ENCODE results near the gene ZNF281.
"Not testable (repeated sequence)": the region's sequence is repeated elsewhere in the genome, so short reads cannot be mapped to it uniquely, and the experiment has no call there.

The ZNF281 gene

DNA sequence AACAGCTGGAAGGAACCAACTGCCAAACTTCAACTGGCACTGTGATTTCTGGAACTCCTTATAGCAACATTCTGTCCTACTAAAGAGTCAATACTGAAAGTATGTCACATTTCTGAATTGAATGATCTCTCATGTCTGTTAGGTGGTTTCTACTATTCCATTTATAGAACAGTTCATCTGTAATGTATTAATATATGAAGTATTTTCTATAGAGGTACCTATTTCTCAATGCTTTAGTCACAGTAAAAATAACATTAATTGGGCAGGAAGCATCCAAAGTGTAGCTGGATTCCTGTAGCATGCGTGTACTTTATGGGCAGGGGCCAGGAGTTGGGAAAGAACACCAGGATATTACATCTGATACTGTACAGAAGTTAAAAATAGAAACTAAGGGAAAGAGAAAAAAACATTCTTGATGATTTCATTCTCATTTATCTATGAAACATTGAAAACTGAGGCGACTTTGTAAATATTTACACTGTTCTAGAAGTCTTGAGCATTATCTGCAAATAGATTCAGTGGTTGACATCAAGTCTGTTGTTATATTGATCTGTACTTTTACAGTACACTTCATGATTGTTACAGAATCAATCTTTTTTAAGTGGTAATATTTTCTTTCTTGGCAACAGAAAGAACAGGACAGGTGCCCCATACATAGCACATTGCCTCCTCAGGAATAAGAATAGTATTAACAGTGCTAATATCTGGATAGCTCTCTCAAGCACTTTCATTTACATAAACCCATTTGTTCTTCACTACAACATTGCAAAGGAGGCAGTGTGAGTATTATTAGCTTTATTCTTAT, 6.2 kb upstream of the ZNF281 start:
- peak; percentile 70 for DNase-seq (ENCODE audit: low read depth)
- no peak for TF ChIP-seq CTCF (IDR thresholded peaks at IDR 0.05; ENCODE audit: insufficient read depth, low read depth, low read length, missing control alignments)
- peak overlapping the region; percentile 38 for H3K4me3 ChIP-seq (ENCODE audit: low read depth, low read length)

DNA sequence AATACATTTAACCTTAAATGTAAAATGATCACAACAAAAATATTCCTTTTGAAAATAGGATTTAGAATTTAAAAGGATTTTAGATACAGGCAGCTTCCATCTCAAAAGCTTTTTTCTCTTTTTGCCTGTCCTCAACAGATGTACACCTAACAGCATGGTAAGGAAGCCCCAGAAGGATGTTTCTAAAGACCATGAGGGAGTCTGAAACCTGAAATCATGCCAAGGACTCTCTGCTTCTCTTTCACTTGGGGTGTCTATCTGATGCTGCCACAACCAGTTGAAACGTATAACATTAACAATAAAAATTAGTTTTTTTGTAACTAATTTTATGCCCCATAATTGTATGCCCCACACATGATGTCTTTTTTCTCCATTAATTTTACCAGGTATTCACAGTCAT, 5.4 kb upstream of the ZNF281 start:
- peak; percentile 65 for DNase-seq (ENCODE audit: low read depth)
- no peak for TF ChIP-seq CTCF (IDR thresholded peaks at IDR 0.05; ENCODE audit: insufficient read depth, low read depth, low read length, missing control alignments)
- H3K4me3 ChIP-seq (ENCODE audit: low read depth, low read length): peak overlapping the region; percentile 38

DNA sequence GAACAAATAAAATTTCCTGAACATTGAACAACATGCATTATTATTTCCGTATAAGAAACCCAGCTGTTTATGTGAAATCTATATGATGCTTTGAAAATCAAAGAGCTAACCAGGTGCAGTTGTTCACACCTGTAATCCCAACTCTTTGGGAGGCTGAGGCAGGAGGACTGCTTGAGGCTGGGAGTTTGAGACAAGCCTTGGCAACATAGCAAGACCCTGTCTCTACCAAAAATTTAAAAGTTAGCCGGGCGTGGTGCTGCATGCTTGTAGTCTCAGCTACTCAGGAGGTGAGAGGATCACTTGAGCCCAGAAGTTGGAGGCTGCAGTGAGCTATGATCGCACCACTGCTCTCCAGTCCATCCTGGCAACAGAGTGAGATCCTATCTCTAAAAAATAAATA, 4.8 kb upstream of the ZNF281 start:
- DNase-seq (ENCODE audit: low read depth): no peak
- TF ChIP-seq CTCF (IDR thresholded peaks at IDR 0.05; ENCODE audit: insufficient read depth, low read depth, low read length, missing control alignments): no peak
- H3K4me3 ChIP-seq (ENCODE audit: low read depth, low read length): no peak overlapping the region

GRCh38 chr1:200413766-200414165, 3.9 kb upstream of the ZNF281 start:
- not testable (repeated sequence) for DNase-seq (ENCODE audit: low read depth); H3K4me3 ChIP-seq (ENCODE audit: low read depth, low read length)

DNA sequence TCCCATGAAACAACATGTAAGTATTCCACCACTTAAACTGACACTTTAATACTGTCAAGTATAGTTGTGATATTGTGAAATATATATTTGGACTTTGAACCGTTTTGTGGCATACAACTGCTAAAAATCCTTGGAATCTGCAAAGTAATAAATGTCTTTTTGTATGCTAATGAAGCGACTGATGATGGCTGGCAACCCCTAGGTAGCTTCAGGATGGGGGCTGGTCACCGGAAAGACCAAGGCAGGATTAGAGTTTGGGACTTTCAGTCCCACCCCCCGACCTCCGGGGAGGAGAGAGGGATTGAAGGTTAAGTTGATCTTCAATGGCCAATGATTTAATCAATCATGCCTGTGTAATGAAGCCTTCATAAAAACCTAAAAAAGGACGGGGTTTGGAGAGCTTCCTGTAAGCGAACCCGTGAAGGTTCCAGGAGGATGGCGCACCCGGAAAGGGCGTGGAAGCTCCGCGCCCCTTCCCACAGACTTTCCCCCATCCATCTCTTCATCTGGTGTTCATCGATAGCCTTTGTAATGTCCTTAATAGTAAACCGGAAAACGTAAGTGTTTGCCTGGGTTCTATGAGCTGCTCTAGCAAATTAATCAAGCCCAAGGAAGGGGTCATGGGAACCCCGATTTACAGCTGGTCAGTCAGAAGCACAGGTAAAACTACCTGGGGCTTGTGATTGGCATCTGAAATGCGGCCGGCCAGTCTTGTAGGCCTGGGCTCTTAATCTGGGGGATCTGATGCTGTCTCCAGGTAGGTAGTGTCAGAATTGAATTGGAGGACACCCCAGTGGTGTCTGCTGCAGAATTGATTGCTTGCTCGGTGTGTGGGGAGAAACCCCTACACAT, 1.8 kb upstream of the ZNF281 start:
- no peak for DNase-seq (ENCODE audit: low read depth)
- TF ChIP-seq CTCF (IDR thresholded peaks at IDR 0.05; ENCODE audit: insufficient read depth, low read depth, low read length, missing control alignments): no peak
- H3K4me3 ChIP-seq (ENCODE audit: low read depth, low read length): no peak overlapping the region

- H3K4me3 ChIP-seq (ENCODE audit: low read depth, low read length): peak overlapping the region; percentile 86
- peak; percentile 43 for DNase-seq (ENCODE audit: low read depth)
- TF ChIP-seq CTCF (IDR thresholded peaks at IDR 0.05; ENCODE audit: insufficient read depth, low read depth, low read length, missing control alignments): no peak
Measured at GRCh38 chr1:200410566-200410878, 686 bp upstream of the ZNF281 start.

GRCh38 chr1:200409203-200409760, 554 bp downstream of the ZNF281 start:
- peak; percentile 54 for DNase-seq (ENCODE audit: low read depth)
- peak overlapping the region; percentile 86 for H3K4me3 ChIP-seq (ENCODE audit: low read depth, low read length)
- TF ChIP-seq CTCF (IDR thresholded peaks at IDR 0.05; ENCODE audit: insufficient read depth, low read depth, low read length, missing control alignments): no peak

Measured in GM12865 (cell line).